DMS53 treated with DMSO at 0.1 percent for 48 hours (cell line): ENCODE results near the gene C20orf204.

Experiments used
- DNase-seq: peaks from one replicate; lab custom pipeline; 2025; ENCODE audit not compliant: unreplicated experiment; lab: John Stamatoyannopoulos, UW

The C20orf204 gene

DNA sequence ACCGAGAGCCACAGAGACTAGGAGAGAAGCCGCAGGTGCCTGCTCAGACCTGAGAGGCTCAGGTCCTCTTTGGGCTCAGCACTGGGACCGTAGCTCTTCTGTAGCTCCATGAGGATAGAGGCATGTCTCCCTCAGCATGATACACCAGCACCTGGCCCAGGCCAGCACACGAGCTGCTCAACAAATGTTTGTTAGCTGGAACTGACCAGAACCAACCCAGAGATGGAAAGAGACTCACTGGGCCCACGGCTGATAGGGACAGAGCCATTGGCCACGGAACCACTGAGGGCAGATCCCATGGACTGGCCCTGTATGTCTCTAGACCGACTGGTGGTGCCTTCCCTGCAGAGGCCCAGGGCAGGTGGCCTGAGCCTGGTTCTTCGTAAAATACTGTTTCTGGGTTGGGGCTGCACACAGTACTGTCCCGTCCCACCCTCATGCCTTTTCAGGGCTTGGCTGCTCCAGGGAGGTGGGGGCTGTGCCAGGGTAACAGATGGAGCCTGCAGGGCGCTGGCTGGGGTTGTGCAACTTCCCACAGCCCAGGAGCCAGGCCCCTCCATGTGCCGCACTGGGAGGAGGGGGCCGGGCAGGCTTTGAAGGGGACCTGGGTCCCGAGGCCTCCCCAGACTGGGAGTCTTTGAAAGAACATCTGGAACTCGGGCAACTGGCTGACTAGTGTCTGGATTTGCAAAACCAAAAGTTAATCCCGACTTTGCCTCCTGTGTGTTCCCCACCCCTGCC is 5.2 kb downstream of the C20orf204 start:
- DNase-seq: no peak

DNA sequence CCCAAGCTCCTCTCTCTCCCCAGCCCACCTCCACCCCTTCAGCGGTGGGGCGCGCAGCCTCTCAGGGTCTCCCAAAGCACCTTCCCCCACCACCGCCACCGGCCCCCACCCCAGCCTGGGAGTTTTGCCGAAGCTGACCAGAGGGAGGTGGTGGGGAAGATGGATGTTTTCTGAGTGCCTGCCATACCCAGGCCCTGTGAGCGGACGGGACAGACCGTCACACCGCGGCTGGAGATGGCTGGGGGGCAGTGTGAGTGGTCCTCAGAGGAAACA is 5.7 kb downstream of the C20orf204 start:
- DNase-seq: no peak

- DNase-seq: no peak
These were observed 6.2 kb downstream of the C20orf204 start for GRCh38 chr20:64042054-64042781.

GRCh38 chr20:64043768-64044167 is 7.8 kb downstream of the C20orf204 start:
- DNase-seq: no peak

DNA sequence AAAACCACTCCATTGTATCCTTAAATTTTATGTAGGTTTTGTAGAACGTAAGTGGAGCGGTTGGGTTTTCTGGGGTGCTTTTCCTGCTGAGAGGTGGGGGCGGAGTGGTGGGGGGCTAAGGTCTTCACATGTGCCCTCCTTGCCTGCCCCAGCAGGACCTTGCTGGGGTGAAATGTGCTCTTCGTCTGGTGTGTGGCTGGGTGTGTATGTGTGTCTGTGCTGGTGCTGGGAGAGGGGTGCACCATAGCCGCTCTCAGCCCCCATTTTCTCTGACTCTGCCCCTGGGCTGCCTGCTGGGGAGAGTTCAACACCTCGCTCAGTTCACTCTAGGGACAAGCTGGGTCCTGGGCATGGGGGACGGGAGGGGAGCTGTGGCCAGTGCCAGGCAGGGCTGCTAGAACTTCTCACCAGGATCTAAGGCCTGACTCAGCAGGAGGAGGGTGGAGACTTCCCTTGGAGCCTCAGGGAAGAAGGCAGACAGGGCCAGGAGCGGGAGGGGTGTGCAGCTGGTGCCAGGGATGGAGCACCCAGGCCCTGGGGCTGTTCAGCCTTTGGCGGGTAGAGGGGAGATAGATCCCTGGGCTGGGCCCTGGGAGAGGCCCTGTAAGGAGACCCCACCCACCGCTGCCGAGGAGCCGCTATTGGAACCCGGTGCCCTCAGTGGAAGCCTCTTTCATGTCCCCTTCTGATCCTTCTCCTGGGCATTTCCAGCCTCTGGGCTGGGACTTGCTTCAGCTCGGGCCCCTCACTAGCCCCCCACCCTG is 8.7 kb downstream of the C20orf204 start:
- DNase-seq: no peak

DNA sequence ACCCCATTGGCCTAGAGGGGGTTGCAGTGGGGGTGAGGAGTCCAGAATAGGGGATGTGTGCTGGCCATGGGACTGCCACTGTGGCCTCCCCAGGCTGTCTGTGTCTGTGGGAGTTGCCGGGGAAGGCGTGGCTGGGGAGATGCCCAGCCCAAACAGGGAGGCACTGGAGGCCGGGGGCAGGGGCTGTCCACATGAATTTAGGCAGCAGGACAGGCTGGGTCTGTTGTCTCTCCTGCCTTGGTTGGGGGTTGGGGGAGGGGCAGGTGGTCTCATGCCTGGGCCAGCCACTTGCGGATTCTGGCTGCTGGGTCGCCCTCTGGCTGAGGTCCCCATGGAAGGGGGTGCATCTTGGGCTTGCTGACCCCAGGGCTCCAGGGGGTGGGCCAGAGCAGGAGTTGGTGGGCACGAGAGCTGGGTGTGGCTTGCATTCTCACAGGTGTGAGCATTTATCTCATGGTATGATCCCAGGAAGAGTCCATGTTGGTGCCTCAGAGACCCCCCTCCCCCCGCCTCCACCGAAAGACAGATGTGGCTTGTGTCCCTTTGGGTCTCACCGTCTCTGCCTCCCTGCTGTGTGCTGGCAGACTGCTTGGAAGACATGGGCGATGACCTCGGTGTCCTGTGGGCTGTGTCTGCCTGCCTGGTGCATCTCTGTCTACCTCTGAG is 9.5 kb downstream of the C20orf204 start:
- no peak for DNase-seq

DNA sequence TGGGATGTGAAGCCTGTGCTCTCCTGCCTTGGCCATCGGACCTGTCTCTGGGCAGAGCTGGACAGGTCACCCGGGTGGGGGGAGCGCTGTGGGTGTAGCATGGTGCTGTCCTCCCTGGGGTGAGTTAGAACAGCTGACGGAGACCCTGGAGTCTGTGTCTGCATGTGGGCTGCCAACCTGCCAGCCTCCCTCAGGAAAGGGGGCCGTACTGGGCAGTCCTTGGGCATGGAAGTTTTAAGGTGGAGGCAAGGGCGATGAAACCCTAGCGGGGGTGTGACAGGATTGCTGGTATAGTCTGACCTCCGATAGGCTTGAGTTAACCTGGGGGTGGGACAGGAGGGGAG is 11.0 kb downstream of the C20orf204 start:
- DNase-seq: no peak

- DNase-seq: no peak
These were observed 12.0 kb downstream of the C20orf204 start for GRCh38 chr20:64047968-64048401.

DNA sequence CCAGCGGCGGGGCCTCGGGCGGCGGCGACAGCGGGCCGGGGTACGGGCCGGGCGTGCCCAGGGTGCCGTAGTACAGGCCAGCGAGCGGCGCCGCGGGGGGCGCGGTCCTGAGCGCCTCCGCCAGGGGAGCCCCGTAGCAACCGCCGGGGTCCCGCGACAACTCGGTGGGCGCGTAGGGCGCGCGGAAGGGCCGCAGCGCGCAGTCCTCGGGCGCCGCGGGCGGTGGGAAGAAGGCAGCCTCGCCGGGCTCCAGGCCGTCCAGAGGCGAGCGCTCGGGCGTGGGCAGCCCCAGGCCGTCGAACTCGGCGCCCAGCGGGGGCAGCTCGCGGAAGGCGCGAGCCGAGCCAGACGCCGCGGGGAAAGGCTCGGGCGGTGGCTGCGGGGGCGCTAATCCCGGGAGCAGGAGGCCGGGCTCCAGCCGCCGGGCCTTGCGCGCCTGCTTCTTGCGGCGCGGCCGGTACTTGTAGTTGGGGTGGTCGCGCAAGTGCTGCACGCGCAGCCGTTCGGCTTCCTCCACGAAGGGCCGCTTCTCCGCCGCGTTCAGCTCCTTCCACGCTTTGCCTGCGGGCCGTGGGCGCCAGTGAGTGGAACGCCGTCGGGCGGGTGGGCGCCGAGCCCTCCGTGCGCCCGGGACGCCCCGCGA is 12.5 kb downstream of the C20orf204 start:
- DNase-seq: no peak

GRCh38 chr20:64049060-64049877 is 13.3 kb downstream of the C20orf204 start, which contains the start of gene SOX18:
TSS of gene SOX18 (minus strand) at chr20:64049639. CDS start at chr20:64049516, 123 bp downstream.
- no peak for DNase-seq

- DNase-seq: no peak
These were observed 13.9 kb downstream of the C20orf204 start for GRCh38 chr20:64049878-64050260.

DNA sequence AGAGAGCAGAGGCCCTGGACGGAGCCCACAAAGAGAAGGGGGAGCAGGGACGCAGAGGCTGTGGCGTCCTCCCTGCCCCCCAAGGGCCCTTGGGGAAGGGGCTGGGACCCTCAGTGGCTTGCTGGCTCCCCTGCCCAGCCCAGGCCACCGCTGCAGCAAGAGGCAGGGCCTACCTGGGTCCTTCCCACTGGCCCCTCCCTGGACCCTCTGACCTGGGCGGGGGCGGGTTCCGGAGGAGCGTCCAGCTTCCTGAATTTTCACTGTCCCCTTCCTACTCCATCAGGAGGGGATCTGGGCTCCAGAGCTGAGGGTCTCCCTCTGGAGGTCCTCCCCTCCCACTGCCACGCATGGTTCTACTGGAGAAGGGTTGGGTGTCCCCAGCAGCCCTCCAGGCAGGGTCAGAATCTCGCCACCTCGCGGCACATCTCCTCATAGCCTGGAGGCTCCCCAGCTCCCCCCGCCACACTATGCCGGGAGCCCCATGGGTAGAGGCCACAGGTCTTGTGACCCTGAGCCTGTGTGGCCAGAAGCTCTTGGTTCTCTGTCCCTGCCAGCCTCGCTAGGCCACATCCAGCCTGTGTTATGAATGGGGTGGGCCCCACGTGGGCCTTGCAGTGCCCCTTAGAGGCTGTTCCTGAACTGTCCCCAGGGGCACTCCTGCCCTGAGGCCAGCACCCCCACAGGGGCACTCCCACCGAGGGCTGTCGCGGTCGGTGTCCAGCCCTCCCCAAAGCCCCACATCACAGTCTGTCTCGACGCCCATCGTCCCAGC is 14.5 kb downstream of the C20orf204 start:
- no peak for DNase-seq

DNA sequence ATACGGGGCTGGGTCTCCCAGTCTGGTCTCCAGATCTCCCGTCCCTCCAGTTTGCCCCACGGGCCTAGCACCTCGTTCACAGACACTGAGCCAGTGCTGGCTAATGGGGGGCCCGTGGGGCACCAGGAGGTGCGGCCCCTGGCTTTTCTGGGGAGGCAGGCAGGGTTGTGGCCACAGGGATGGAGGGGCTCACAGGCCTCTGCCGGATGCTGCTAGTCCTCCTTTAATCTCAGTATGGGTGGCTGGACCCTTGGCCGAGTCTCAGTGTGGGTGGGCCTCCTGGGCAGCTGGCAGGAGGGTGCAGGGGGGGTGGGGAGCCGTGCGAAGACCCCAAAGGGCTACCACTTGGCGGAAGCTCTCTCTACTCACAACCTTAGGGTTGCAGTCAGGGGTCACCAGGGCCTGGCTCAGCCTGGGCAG is 15.1 kb downstream of the C20orf204 start:
- no peak for DNase-seq

DNA sequence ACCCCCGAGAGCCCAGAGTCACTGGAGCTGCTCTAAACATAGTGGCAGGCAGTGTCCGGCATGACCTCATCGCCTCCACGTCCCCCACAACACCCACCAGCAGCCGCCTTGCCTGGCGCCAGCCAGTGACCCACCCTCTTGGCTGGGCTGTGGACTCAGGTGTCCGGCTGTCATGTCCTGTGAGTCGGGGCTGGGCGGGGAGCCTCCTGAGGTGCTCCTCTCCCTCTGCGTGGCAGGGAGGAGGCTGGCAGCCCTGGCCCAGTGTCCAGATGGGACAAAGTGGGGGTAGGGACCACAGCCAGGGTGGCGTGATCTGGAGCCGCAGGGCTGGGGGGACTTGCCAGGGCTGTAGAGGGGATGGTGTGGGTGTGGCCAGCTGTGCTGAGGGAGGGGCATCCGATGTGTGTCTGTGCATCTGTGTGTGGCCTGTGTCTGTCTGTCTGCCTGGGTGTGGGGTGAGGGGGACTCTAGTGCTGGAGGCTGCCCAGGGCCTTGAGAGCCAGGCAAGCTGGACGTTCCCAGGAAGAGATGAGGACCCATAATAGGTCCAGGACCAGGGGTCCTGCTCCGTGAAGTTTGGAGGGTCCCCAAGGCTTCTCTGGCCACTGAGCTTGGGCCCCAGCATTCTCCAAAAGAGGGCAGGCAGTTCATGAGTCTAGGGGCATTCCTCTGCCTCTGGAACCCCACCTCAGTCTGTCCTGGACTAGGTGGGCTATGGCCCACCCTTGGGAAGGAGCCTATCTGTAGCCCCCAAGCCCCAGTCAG is 15.8 kb downstream of the C20orf204 start:
- DNase-seq: no peak

- DNase-seq: no peak
These were observed 16.3 kb downstream of the C20orf204 start for GRCh38 chr20:64052326-64052722.

DNA sequence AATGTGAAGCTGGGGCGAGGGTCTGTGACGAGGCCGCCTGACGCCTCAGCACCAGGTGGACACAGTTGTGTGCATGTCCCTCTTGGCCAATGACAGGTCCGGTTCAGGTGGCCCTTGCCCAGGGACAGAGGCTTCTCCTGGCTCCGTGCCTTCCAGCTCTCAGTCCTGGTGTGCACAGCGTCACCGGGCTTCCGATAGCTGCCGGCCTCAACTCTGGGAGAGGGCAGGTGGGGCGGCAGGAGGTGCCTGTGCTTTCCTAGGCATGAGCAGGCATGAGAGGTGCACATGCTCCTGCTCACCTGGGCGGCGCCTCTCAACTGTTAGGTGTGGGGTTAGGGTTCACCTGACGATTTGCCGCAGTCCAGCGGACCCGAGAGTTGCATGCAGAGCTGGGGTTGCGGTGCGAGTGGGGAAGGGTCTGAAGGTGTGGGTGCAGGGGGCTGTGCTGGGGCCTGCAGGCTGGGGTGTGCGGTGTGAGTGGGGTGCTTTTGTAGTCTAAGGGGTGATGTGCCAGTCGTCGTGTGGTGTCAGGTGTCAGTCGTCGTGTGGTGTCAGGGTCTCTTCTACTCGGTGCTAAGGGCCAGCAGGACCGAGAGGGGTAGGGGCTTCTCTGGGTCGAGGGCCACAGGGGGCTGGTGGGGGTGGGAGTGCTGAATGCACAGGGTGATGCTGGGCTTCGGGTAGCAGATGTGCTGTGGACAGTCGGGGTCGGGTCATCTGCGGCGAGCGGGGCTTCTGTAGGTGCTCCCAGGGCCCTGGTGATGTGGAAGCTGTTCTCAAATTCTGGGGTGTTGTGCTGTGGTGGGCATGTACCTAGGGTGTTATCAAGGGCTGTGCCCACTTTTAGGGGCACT is 17.2 kb downstream of the C20orf204 start:
- DNase-seq: no peak

DNA sequence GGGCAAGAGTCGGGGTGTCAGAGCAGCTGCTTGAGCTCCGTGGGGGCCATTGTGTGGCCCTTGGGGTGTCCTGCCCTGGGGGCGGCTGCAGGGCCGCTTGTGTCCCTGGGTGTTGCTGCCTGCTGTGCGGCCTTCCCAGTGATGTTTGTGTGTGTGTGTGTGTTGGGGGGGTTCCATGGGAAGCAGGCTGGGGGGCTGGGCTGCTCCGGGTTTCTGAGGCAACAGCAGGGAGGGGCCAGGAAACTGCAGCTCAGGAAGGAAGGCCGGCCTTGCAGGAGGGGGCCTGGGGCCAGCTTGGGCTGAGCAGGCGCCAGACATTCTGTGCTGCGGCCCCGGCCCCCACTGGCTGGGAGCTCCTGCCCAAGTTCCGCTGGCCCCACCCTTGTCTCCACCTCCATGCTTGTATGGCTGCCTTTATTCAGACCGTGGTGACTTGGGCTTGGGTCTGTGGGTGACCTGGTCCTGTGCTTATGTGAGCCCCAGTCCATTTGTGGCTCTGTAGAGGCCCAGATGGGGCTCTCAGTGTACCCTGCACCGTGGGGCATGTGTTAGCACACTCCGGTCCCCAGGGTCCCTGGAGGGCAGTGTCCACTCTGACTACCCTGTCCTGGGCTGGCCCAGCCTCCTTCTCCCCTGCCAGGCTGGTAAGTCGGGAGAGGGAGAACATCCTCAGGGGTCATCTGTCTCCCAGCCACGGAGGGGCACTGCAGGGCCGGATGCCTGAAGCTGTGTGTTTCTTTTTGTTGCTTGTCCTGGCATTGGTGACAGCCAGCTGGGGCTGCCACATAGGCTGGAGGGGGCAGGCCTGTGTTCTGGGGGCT is 18.1 kb downstream of the C20orf204 start:
- DNase-seq: no peak
